Measurements from ENCODE around the gene ANKLE1.

The ANKLE1 gene

DNA sequence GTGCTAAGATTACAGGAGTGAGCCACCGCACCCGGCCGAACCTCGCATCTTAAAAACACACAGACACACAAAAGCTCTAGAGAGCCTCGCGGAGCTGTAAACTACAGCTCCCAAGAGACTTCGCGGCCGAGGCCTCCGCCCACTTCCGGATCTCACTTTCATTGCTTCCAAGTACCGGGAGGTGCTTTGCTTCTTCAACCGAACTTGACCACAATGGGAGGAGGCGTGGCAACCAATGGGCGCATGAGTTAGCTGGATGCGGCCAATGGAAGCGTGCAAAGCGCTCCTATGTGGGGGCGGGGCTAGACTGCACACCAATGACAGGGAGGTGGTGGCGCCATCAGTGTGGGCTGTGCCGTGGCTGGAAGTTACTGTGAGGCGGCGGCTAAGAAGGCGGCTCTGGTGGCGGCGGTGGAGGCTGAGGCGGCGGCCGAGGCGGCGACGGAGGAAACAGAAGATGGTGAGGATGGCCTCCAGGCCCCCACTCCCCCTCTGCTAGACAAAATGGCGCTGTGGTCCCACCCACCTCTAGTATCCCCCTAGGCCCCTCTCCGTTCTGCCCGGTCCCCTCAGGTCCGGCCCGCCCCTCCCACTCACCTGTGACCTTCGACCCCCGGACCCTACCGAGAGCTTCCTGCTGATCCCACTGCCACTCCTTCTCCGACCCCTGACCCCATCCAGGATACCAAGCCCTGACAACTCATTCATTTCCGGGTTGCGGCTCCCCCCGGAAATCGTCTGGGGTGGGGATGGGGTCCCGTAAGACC lies 27.7 kb downstream of the ANKLE1 start, which contains the start of gene DDA1 (continued):
- TF ChIP-seq, protein P1, sequence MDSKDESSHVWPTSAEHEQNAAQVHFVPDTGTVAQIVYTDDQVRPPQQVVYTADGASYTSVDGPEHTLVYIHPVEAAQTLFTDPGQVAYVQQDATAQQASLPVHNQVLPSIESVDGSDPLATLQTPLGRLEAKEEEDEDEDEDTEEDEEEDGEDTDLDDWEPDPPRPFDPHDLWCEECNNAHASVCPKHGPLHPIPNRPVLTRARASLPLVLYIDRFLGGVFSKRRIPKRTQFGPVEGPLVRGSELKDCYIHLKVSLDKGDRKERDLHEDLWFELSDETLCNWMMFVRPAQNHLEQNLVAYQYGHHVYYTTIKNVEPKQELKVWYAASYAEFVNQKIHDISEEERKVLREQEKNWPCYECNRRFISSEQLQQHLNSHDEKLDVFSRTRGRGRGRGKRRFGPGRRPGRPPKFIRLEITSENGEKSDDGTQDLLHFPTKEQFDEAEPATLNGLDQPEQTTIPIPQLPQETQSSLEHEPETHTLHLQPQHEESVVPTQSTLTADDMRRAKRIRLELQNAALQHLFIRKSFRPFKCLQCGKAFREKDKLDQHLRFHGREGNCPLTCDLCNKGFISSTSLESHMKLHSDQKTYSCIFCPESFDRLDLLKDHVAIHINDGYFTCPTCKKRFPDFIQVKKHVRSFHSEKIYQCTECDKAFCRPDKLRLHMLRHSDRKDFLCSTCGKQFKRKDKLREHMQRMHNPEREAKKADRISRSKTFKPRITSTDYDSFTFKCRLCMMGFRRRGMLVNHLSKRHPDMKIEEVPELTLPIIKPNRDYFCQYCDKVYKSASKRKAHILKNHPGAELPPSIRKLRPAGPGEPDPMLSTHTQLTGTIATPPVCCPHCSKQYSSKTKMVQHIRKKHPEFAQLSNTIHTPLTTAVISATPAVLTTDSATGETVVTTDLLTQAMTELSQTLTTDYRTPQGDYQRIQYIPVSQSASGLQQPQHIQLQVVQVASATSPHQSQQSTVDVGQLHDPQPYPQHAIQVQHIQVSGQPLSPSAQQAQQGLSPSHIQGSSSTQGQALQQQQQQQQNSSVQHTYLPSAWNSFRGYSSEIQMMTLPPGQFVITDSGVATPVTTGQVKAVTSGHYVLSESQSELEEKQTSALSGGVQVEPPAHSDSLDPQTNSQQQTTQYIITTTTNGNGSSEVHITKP (tag by site-specific recombination; IDR thresholded peaks at IDR 0.05) = peak; percentile 27; the same call in 1 of the 2 replicates
- TF ChIP-seq ZBTB49 (tag by site-specific recombination; IDR thresholded peaks at IDR 0.05; ENCODE audit: low read depth) (no peak), ZNF19 (tag by site-specific recombination; IDR thresholded peaks at IDR 0.05; ENCODE audit: low read depth) (no peak), ZNF16 (tag by site-specific recombination; IDR thresholded peaks at IDR 0.05; ENCODE audit: low read depth) (no peak), ZNF169 (tag by site-specific recombination; IDR thresholded peaks at IDR 0.05) (no peak), ZSCAN4 (tag by site-specific recombination; IDR thresholded peaks at IDR 0.05) (no peak), ZNF610 (tag by site-specific recombination; IDR thresholded peaks at IDR 0.05; ENCODE audit: borderline replicate concordance) (no peak; the same call in 1 of the 2 replicates), ZNF677 (tag by site-specific recombination; IDR thresholded peaks at IDR 0.05) (no peak), ZNF664 (tag by site-specific recombination; IDR thresholded peaks at IDR 0.05) (no peak), ZNF626 (tag by site-specific recombination; IDR thresholded peaks at IDR 0.05) (no peak), GLI2 (tag by site-specific recombination; IDR thresholded peaks at IDR 0.05; ENCODE audit: borderline replicate concordance, low read depth) (no peak), MYNN (tag by site-specific recombination; IDR thresholded peaks at IDR 0.05; ENCODE audit: borderline replicate concordance) (no peak), ZNF777 (tag by site-specific recombination; IDR thresholded peaks at IDR 0.05; ENCODE audit: borderline replicate concordance) (no peak), ZNF239 (tag by site-specific recombination; IDR thresholded peaks at IDR 0.05) (no peak), ZNF501 (tag by site-specific recombination; IDR thresholded peaks at IDR 0.05) (no peak), KLF8 (tag by site-specific recombination; IDR thresholded peaks at IDR 0.05) (peak; percentile 93), ZNF426 (tag by site-specific recombination; IDR thresholded peaks at IDR 0.05) (no peak), ZIC2 (tag by site-specific recombination; IDR thresholded peaks at IDR 0.05) (no peak), ZNF138 (tag by site-specific recombination; IDR thresholded peaks at IDR 0.05; ENCODE audit: borderline replicate concordance) (no peak), ZNF785 (tag by site-specific recombination; IDR thresholded peaks at IDR 0.05) (no peak), GLI4 (tag by site-specific recombination; IDR thresholded peaks at IDR 0.05) (no peak), ZNF768 (tag by site-specific recombination; IDR thresholded peaks at IDR 0.05) (no peak; the same call in 1 of the 2 replicates), SETDB1 (IDR thresholded peaks at IDR 0.05; ENCODE audit: insufficient read length, low read length) (no peak)
- TF ChIP-seq, protein P2, sequence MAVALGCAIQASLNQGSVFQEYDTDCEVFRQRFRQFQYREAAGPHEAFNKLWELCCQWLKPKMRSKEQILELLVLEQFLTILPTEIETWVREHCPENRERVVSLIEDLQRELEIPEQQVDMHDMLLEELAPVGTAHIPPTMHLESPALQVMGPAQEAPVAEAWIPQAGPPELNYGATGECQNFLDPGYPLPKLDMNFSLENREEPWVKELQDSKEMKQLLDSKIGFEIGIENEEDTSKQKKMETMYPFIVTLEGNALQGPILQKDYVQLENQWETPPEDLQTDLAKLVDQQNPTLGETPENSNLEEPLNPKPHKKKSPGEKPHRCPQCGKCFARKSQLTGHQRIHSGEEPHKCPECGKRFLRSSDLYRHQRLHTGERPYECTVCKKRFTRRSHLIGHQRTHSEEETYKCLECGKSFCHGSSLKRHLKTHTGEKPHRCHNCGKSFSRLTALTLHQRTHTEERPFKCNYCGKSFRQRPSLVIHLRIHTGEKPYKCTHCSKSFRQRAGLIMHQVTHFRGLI (tag by site-specific recombination; IDR thresholded peaks at IDR 0.05) = no peak
- TF ChIP-seq, protein P3, sequence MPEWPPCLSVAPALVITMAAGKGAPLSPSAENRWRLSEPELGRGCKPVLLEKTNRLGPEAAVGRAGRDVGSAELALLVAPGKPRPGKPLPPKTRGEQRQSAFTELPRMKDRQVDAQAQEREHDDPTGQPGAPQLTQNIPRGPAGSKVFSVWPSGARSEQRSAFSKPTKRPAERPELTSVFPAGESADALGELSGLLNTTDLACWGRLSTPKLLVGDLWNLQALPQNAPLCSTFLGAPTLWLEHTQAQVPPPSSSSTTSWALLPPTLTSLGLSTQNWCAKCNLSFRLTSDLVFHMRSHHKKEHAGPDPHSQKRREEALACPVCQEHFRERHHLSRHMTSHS (tag by site-specific recombination; IDR thresholded peaks at IDR 0.05) = no peak
- TF ChIP-seq, protein P4, sequence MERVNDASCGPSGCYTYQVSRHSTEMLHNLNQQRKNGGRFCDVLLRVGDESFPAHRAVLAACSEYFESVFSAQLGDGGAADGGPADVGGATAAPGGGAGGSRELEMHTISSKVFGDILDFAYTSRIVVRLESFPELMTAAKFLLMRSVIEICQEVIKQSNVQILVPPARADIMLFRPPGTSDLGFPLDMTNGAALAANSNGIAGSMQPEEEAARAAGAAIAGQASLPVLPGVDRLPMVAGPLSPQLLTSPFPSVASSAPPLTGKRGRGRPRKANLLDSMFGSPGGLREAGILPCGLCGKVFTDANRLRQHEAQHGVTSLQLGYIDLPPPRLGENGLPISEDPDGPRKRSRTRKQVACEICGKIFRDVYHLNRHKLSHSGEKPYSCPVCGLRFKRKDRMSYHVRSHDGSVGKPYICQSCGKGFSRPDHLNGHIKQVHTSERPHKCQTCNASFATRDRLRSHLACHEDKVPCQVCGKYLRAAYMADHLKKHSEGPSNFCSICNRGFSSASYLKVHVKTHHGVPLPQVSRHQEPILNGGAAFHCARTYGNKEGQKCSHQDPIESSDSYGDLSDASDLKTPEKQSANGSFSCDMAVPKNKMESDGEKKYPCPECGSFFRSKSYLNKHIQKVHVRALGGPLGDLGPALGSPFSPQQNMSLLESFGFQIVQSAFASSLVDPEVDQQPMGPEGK (tag by site-specific recombination; IDR thresholded peaks at IDR 0.05) = peak; percentile 72

Data from HEK293 (cell line).